GM21447 (cell line): Measurements from ENCODE around the gene NDUFS7.
A peak's percentile ranks its signal among the peaks of the same experiment; 100 is the strongest.

Experiments
- ATAC-seq: cut with Tn5 transposase; IDR thresholded peaks from one replicate; pipeline ENCODE4 v1.9.1; 2021; ENCODE audit not compliant: unreplicated experiment

Gene NDUFS7

DNA sequence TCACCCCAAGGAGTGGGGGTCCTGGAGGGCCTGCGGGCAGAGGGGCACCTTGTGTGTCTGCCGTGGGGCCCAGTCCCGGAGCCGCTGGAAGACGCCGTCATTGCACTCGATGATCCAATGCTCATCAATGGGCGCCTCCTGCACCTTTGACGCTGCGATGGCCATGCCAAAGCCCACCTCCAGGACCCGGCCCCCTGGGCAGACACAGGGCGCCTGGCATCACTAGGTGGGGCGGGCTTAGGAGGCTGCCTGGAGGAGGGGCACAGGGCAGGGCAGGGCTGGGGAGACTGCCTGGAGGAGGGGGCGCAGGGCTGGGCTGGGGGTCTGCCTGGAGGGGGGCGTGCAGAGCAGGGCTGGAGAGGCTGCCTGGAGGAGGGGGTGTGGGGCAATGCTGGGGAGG lies 16.0 kb downstream of the NDUFS7 start:
- ATAC-seq, result no peak

DNA sequence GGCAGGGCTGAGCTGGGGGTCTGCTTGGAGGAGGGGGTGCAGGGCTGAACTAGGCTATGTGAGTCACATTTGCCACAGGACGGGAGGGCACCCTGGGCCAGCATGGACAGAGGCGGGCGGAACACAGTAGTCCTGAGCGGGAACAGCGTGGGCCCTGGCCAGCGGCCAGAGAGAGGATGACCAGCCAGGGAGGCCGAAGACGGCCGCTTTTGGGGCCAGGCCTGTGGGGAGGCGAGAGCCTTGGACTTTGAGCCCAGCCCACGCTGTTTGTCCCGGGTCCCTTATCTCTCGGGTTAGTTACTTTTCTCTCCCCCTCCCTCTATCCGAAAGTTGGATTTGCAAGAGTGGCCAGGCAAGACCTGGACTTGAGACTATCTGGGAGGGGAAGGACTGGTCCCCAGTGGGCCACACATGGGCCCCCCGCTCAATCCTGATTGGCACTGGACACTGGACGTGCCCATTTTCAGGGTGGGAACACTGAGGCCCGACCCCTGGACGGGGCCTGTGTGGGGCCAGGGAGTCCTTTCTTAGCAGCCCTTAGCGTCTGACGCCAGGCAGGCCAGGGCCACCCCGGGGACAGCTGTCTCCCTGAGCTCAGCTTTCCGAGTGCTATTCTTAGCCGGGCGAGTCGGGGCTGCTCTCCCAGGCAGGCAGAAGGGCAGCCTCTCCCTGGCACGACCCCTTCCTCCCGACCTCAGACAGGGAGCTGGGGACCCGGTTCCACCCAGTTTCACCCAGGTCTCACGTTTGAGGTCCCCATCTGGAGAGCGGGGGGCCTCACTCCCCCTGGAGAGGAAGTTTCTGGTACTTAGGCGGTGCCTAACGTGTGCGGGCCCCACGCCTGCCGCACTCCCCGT lies 16.8 kb downstream of the NDUFS7 start:
- ATAC-seq, result no peak

DNA sequence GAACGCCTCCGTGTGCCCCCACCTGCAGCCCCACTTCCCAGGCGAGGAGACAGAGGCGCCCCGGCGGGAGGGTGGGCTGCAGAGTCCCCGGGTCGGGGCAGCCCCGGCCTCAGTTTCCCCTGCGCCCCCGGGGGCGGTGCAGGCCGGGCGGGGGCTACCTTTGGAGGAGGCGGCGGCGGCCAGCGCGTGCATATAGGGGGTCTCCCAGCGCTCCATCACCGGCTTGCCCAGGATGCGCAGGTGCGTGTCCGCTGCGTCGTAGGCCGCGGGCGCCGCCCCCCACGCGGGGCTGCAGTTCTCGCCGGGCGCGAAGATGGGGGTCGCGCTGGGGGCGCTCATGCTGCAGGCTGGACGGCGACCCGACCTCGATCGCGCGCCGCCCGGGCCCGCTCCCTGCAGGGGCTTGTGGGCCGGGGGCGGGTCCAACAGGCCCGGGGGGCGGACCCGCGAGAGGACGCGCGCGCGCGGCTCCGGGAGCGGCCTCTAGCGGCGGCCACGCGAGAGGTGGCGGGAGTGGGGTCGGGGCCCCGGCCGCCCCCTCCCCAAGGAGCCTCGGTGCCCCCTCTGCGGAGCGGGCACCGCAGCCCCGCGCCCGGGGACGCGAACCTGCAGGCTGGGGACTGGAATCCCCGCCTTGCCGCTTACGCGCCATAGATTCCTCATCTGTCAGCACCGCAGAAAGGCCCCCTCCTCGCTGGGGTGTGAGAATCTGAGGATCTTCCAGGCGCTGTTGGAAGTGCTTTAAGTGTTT lies 17.6 kb downstream of the NDUFS7 start, which contains the start of gene GAMT:
TSS of gene GAMT (minus strand) at position 405 of the 751 bp plus-strand sequence. CDS start at position 339, 66 bp downstream.
- ATAC-seq, result no peak

DNA sequence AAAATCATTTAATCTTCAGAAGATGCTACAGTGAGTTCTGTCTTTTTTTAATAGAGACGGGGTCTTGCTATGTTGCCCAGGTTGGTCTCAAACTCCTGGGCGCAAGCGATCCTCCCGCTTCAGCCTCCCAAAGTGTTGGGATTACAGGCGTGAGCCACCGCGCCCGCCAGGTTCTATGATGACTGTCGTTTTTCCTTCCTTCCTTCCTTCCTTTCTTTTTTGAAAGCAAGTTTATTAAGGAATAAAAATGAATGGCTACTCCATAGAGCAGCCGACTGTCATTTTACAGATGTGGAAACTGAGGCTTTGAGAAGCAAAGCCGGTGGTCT lies 18.1 kb downstream of the NDUFS7 start:
- no peak for ATAC-seq

DNA sequence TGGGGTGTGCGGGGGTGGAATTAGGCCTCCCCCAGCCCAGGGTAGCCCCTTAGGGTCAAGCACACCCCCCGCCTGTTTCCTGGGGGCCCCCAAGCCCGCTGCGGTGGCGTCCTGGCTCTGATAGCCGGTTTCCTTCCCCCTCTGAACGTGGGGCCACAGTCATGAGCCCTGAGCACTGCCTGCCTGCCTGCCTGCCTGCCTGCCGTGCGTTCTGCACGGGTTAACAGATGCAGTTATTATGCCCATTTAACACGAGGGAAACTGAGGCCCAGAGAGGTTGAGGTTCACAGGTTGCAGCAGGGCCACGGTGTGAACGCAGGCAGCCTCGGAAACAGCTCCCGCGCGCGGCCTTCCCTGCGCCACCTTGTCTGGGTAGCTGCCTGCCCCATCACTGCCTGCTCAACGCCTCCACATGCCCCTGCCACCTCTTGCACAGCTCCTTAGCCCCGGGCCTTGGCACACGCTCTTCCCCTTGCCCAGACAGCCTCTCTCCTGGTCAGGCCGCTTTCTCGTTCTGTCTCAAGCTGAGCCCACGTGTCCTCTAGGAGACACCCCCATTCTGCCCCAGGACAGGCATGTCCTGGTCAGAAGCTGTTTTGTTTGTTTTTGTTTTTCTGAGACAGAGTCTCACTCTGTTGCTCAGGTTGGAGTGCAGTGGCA lies 18.8 kb downstream of the NDUFS7 start:
- ATAC-seq, result no peak

DNA sequence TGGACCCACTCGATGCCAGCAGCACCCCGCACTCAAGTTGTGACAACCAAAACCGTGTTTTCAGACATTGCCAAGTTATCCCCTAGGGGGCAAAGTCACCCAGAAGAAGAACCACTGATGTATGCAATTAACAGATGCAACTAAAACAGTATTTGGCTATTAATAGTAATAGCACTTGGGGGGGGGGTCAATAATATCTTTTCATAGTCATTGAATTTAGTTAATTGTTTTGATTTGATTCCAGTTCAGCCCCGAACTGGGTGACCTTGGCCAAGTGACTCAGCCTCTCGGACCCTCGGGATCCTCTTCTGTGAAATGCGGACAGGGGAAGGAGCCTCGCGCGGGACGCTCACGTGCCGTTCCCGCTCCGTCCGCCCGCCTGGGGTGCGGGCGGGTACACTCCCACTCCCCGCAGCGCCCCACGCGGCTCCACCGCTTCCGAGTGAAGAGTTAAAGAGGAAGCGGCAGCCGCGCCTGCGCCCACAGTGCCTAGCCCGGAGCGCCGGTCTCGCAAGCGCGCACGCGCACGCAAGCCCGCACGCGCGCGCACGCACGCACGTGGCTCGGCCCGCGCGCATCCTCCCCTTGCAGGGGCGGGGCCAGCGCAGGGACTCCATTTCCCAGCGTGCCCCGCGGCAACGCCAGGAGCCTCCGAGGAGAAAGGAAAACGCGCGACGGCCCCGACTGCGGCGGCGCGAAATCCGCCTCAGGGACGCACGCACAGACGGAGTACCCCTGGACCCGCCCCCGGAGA lies 23.2 kb downstream of the NDUFS7 start:
- peak; percentile 67 for ATAC-seq

DNA sequence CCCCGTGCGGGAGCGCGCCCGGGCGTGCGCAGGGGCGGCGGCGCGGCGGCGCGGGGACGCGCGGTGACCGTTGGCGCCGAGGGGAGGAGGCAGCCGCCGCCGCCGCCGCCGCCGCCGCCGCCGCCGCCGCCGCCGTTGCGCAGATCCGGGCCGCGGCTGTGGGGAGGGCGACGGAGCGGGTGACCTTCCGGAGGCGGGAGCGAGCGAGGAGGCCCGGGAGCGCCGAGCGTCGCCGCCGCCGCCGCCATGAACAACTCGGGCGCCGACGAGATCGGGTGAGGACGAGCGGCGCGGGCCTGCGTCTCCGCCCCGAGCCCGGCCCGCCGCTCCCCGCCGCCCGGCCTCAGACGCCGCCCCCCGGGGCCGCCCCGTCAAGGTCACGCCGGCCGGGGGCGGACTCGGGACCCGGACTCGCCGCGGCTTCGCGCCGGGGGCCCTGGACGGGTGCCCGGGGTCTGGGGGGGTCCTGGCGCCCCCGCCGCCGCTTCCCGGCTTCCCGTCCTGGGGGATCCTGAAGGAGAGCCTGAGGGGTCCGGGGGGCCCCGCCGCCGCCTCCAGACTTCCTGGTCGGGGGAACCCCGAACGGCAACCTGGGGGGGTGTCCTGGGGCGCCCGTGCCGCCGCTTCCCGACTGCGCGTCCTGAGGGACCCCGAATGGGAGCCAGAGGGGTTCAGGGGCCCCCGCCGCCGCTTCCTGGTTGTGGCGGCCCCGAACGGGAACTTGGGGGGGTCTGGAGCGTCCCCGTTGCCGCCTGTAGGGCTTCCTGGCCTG lies 24.0 kb downstream of the NDUFS7 start, which contains the start of gene DAZAP1:
TSS of gene DAZAP1 (plus strand) at position 59 of the 772 bp plus-strand sequence. CDS start at position 247, 188 bp downstream.
- ATAC-seq, result no peak

DNA sequence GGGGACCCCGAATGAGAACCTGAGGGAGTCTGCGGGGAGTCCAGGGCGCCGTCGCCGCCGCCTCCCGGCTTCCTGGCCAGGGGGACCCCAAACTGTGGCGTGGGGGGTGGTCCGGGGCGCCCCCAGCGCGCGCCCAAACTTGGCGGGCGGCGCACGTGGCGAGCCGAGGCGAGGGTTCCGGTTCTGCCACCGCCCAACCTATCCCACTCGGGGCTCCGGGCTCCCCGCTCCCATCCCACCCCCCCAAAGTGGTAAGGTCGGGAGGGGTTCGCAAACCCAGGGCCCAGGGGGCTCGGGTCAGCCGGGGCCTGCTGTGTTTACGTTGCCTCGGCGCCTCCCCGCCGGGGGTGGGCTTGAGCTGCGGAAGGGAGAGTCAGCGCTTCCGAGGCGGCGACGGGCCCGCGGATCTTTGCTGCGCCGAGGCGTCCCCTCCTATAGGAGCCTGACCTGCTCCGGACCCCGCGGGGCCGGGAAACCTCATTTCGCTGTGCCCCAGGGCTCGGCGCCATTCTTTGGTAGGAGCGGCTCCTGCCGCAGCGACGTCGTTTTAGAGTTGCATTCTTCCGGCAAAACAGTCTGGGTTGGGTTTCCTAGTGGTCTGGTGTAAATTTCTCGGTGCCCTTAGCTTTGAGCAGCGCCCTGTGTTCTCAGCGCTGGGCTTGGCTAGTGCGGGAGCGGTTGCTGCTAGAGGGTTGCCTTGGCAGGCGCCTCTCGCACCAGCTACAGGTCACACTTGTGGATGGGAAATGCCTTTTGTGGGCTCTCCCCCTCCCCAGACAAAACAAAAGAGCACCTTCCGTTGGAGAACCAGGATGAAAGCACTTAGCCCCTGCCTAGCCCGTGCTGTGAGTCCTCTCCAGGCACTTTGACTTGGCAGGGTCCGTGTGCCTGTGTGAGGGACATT lies 24.8 kb downstream of the NDUFS7 start:
- ATAC-seq, result no peak

DNA sequence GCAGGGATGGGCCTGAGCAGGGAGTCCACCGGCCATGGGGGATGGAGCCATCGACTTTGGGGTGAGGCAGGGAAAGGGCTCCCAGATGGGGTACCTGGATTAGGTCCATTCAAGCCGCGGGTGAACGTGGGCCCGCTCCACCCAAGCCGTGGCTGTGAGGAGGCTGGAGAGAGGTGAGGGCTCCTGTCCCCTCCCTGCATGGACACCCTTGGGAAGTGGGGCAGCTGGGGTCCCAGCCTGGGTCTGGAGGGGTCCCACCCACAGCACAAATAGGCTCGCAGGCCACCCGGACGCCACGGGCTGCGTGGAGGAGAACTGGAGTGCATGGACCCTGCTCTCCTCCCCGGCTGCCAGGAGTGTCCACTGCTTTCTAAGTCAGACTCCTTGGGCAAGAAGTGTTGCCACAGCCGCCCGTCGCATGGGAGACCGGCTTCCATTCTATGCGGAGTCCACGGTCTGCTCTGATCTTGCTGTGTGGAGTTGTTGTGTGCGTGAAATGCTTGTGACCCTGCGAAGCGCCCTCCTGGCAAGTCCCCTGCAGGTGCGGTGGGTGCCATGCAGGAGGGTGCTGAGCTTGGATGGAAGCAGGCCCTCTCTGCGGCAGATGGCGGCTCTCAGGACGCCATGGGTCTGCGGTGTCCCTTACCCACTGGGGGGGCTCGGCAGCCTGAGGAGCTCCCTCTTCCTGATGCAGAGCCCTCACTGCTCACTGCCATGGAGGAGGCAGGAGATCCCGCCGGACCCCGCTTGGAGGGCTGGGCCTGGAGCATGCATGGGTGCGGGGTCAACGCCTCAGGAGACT lies 25.7 kb downstream of the NDUFS7 start:
- no peak for ATAC-seq

DNA sequence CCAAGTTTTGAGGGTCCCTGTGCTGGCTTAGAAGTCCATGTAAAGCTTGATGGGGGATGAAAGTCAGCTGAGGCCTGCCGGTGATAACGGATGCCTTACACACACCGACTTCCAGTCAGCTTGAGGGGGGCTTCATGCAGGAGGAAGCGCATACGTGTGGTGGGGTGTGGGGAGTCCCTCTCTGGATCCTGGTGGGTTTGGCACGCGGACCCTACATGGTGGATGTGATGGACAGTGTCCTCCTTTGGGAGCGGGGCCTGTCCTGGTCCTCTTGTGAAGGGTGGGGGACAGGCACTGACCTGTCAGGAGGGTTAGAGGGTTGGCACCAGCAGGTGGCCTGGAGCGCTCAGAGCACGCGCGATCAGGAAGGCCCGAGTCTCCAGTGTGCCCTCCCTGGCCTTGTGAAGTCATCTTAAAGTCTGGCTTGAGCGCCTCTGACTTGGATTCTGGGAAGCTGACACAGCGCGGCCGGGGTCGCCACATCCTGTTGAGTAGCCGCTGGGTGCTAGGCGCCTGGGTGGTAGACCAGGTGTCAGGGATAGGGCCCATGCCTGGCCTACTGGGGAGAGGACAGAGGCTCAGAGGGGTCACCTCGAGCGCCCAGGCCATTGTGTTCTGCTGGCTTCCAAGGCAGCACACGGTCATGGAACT lies 26.6 kb downstream of the NDUFS7 start:
- no peak for ATAC-seq

DNA sequence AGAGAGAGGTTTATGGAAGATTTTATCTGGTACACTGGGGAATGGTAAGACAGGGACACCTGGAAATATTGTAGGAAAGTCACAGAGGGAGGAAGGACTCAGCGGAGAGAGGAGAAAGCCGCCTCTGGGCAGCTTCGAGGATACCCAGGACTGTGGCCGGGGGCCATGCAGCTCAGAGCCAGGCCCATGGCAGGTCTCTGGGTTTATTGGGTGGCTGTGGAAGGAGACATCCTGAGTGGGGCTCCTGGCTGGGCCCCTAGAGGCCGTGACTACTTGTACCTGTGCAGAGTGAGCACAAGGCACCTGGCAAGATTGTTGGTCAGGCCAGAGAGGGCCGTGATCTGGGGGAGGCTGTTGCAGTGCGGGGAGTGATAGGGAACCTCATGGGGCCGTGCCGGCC lies 27.1 kb downstream of the NDUFS7 start:
- no peak for ATAC-seq

DNA sequence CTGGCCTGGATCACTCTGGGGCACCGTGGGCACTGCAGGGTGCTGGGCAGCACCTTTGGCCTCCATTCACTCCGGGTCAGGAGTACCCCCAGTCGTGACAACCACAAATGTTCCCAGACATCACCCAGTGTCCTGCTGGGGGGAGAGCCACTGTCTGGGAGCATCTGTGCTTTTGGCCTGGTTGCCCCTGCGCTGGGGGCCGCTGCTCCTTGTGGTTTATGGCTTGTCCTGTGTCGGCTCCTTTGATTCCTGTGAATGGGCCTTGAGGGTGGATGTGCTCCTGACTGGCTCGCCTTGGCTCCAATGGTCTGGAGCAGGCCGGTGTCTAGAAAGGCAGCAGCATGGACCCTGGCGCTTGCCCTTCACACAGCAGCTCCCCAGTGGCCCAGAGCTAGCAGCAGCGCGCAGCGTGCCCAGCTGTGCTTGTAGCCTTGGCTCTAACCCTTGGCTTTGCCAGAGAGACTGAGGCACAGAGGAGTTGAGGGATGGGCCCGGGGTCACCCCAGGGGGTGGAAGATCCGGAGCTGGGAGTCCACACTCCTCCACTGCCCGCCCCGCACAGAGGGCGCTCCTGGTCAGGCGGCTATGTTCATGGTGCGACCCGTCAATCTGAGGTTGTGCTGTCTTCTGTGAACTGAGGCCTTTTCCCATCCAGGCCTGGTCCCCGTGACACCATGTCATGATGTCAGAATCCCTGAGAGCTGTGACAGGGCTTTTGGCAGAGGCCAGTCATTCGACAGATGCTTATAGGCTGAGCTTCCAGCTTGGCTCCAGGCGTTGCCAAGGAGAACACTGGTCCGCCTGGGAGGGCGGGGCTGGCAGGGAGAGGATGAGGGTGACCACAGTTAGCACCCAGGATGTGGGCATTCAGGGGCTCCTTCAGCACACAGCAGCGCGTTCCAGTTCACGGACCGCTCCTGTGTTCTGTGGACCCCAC lies 27.8 kb downstream of the NDUFS7 start:
- no peak for ATAC-seq

DNA sequence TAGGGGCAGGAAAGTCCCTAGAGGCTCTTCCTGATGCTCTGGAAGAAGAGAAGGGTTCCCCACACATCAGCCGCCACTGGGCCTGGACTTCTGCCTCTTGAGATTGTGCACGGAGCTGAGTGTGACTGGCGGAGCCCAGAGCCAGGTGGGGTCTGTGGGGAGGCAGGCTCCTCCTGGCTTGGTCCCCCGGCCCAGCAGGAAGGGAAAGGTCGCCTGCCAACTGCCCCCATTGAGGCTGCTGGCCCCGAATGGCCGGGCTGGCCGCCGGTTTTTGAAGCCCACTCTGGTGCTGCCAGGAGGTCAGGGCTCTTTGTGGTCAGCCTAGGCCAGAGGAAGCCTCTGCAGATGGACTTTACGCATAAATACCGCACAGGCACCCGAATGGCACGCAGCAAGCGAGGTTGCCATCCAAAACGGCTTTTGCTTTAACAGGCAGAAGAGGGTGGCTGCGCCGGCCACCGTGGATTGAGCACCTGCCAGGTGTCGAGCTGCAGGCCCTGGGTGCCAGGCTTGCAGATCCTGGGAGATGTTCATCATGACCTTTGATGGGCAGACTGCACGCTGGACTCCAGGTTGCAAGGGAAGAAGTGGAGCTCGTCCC lies 28.7 kb downstream of the NDUFS7 start:
- ATAC-seq, result no peak

DNA sequence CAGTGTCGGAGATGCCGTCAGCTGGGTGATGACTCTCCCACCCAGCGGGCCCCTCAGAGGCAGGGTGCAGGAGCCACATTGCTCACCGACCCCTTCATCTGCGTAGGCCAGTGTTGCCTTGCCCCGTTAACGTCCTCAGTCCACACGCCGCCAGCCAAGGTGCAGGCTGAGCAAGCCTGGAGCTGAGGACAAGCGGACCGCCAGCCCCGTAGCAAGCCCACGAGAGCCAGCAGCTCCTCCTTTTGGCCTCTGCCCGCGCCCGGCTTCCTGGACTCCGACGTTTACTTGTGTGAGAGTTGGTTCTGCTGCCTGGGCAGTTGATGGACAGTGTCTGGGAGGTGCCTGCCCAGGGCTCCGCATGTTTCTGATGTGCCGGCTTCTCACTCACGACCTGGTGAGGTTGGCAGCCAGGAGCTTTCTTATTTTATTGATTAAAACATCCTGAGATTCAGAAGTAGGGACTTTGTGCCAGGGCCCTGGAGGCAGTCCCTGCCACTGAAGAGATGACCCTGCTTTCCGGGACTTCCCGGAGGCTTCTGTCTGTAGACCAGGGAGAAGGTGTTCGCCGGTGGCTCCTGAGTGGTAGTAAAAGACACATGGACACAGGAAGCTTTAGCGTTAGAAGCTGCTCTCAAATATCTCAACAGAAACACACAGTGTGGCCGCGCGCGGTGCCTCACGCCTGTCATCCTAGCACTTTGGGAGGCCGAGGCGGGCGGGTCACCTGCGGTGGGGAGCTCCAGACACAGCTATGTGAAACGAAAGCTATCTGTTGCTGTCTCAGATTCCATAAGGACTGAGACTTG lies 29.5 kb downstream of the NDUFS7 start:
- ATAC-seq, result no peak

DNA sequence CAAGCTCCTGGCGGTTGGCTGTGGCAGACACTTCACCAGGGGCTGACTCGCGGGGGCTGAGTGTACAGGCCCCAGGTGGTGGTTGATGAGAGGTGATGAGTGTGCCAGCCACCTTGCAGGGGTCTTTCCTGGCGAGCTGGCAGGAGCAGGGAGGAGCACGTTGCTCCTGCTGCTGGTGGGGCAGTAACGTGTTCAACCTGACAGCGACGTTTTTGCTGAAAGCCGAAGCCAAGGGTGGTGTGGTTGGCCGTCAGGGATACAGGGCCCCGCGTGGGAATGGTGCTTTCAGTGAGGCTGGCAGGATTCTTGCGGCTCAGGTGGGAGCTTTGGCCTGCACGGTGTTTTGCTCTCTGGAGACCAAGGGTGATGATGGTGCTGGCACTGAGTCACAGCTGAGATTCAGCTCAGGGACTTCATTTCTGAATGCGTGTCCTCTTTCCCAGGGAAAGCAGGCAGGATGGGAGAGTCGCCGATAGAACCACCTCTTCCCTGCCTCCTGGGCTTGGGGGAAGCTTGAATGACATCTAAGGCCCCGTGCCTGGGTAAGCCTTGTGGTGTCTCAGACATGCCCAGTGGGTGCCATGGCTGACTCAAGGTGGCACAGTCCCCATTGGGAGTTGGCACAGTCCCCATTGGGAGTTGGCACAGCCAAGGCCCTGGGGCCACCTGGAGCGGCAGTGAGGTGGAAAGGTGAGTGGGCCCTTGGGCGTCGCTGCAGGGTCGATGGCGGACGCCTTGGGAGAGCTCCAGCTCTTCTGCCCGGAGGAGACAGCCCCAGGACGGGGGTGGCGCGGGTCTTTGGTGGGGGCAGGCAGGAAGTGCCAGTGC lies 32.5 kb downstream of the NDUFS7 start:
- no peak for ATAC-seq
